NCI-H2171 (cell line): ENCODE results near the gene ELP6.
"Not testable (repeated sequence)": the region's sequence is repeated elsewhere in the genome, so short reads cannot be mapped to it uniquely, and the experiment has no call there.

Experiments
- DNase-seq: peaks from one replicate; lab custom pipeline; 2025; lab: John Stamatoyannopoulos, UW

The ELP6 gene

DNA sequence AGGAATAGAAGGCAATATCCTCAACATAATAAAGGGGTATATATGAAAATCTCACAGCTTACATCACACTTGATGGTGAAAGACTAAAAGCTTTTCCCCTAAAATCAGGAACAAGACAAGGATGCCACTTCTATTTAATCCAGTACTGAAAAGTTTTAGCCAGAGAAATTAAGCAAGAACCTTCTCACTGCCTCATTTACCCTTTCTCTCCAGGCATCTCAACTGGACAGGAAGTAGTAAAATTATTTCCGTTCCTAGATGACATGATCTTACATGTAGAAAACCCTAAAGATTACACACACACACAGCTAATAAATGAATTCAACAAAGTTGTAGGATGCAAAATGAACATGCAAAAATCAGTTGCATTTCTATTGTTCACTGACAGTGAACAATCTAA is 48.9 kb downstream of the ELP6 start:
- no peak for DNase-seq

DNA sequence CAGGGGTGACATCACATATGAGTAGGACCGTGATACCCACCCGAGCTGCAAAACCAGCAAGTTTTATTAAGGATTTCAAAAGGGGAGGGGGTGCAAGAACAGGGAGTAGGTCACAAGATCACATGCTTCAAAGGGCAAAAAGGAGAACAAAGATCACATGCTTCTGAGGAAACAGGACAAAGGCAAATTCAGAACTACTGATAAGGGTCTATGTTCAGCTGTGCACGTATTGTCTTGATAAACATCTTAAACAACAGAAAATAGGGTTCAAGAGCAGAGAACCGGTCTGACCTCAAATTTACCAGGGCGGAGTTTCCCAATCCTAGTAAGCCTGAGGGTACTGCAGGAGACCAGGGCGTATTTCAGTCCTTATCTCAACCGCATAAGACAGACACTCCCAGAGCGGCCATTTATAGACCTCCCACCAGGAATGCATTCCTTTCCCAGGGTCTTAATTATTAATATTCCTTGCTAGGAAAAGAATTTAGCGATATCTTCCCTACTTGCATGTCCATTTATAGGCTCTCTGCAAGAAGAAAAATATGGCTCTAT is 53.9 kb downstream of the ELP6 start:
- DNase-seq, result not testable (repeated sequence)

DNA sequence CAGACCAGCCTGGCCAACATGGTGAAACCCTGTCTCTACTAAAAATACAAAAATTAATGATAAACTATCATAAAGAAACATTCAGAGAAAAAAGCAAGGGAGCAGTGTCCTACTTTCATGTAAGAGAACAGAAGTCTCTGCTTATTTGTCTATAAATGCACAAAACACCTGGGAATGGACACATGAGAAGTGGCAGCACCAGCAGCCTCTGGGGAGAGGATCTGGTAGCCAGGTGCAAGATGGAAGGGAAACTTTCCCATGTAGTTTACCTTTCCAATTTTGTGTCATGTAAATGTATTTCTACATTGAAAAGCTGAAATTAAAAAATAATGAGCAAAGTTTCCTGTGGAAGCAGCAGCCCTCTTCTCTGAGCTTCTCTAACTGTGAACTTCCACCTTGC is 56.5 kb downstream of the ELP6 start:
- no peak for DNase-seq

DNA sequence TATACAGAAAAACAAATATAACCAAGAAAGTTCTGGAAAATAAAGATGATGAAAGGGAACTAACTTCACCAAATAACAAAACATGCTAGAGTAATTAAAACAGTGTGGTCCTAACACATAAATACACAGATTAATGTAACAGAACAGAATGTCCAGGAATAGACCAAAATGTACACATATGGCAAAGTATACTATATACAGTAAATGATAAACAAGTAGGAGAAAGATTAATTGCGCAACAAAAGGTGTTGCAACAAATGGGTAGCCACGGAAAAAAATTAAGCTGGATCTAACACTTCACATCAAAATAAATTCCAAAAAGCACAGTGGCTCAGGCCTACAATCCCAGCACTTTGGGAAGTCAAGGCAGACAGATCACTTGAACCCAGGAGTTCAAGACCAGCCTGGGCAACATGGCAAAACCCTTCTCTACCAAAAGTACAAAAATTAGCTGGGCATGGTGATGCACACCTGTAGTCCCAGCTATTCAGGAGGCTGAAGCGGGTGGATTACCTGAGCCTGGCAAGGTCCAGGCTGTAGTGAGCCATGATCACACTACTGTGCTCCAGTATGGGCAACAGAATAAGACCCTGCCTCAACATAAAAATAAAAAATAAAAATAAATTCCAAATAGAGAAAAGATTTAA is 57.6 kb downstream of the ELP6 start:
- no peak for DNase-seq

DNA sequence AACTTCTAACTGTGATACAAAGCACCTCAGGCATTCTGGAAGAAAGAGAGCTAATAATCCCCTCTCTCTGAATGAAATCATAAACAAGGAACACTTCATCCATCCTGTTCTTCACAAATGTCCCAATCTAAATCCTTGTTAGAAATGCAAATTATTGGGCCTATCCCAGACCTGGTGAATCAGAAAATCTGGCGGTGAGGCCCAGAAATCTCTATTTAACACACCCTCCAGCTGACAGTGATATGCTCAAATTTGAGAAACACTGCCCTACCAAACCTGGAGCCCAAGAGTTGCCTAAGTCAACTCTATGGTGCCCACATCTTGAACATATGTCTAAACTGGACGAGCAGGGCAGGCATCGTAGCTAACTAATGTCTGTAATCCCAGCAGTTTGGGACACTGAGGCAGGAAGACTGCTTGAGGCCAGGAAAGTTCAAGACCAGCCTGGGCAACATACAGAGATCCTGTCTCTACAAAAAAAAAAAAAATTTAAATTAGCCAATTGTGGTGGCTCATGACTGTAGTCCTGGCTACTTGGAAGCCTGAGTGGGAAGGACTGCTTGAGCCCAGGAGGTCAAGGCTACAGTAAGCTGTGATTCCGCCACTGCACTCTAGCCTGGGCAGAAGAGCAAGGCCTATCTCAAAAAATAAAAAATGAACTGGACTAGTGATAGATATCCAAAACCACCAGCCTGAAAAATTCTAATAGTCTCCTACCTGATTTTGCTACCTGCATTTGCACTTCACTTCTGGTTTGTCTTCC is 60.9 kb downstream of the ELP6 start:
- DNase-seq, result no peak
